Stimulated activated CD4-positive, alpha-beta T cell treated with anti-CD3 and anti-CD28 coated beads, Interleukin-1b, Interleukin-23, amount 100 ng/mL, for 48 hours (primary cell): ENCODE measurements around the gene ADCY1.
"Not testable (repeated sequence)": the region's sequence is repeated elsewhere in the genome, so short reads cannot be mapped to it uniquely, and the experiment has no call there.

ENCODE experiments used
- DNase-seq: peaks from one replicate; pipeline ENCODE4 v3.0.0-alpha.2; 2020

Gene ADCY1

GRCh38 chr7:45573661-45574415 lies at the start of gene ADCY1:
Gene ADCY1 (plus strand): TSS chr7:45574368. CDS start chr7:45574544, 176 bp downstream.
- DNase-seq = no peak

- no peak for DNase-seq
Observed at GRCh38 chr7:45524445-45524844, 49.7 kb upstream of the ADCY1 start.

- DNase-seq = no peak
Observed at GRCh38 chr7:45525057-45525456, 49.1 kb upstream of the ADCY1 start.

- no peak for DNase-seq
Observed at GRCh38 chr7:45543473-45543872, 30.7 kb upstream of the ADCY1 start.

- DNase-seq = not testable (repeated sequence)
Observed at GRCh38 chr7:45545105-45545710, 29.0 kb upstream of the ADCY1 start.

GRCh38 chr7:45548917-45549316 lies 25.3 kb upstream of the ADCY1 start:
- not testable (repeated sequence) for DNase-seq

- DNase-seq = no peak
Observed at GRCh38 chr7:45563401-45563800, 10.8 kb upstream of the ADCY1 start.

- no peak for DNase-seq
Observed at GRCh38 chr7:45563941-45564461, 10.2 kb upstream of the ADCY1 start.

GRCh38 chr7:45564485-45564884 lies 9.7 kb upstream of the ADCY1 start:
- no peak for DNase-seq

GRCh38 chr7:45564886-45565455 lies 9.2 kb upstream of the ADCY1 start:
- DNase-seq = no peak

- DNase-seq = no peak
Observed at GRCh38 chr7:45566386-45566785, 7.8 kb upstream of the ADCY1 start.

- no peak for DNase-seq
Observed at GRCh38 chr7:45566961-45567360, 7.2 kb upstream of the ADCY1 start.

- DNase-seq = no peak
Observed at GRCh38 chr7:45567713-45568112, 6.5 kb upstream of the ADCY1 start.

GRCh38 chr7:45568536-45569289 lies 5.5 kb upstream of the ADCY1 start:
- DNase-seq = no peak

- DNase-seq = no peak
Observed at GRCh38 chr7:45569290-45569685, 4.9 kb upstream of the ADCY1 start.

- no peak for DNase-seq
Observed at GRCh38 chr7:45570797-45571196, 3.4 kb upstream of the ADCY1 start.

GRCh38 chr7:45573204-45573603 lies 964 bp upstream of the ADCY1 start:
- no peak for DNase-seq

GRCh38 chr7:45574416-45574668 lies 174 bp downstream of the ADCY1 start:
- no peak for DNase-seq

- DNase-seq = no peak
Observed at GRCh38 chr7:45574669-45575500, 717 bp downstream of the ADCY1 start.

GRCh38 chr7:45575501-45576248 lies 1.5 kb downstream of the ADCY1 start:
- DNase-seq = no peak

- no peak for DNase-seq
Observed at GRCh38 chr7:45576249-45576929, 2.2 kb downstream of the ADCY1 start.
